H1 (cell line): ENCODE results near the gene NUP58. TPM values are rescaled to one million over a fixed set of nuclear protein-coding genes. Genes with fewer than 3 reads are reported as not detected.

Experiments used
- CTCF ChIA-PET: fragments of 300-600 bp; sonication (Branson Sonifier 250); formaldehyde crosslinking; loops from one replicate; lab custom pipeline; 2021; ENCODE audit not compliant: partially characterized antibody; lab: Charles Lee
- POLR2A ChIA-PET: fragments of 300-600 bp; sonication (Branson Sonifier 250); formaldehyde crosslinking; loops from one replicate; lab custom pipeline; 2021; ENCODE audit warnings: inconsistent platforms; ENCODE audit not compliant: partially characterized antibody; lab: Charles Lee
- DNase-seq, 2 experiments: peaks; one replicate each; pipeline versions ENCODE4 v3.0.0 to v3.0.0-alpha.2; 2010 to 2022; ENCODE audit warnings: low spot score in 2 of 2, low read depth in 1 of 2, mixed read lengths in 1 of 2
- FAIRE-seq: peaks from 2 replicates; lab custom pipeline; 2011; peaks lifted over from hg19 to GRCh38; lab: Jason Lieb, UNC
- H2AFZ ChIP-seq: 2 replicates; pipeline ENCODE4 v1.8.1; 2012; ENCODE audit warnings: low read length, inconsistent platforms
- H2AK5ac ChIP-seq: 2 replicates; pipeline ENCODE4 v1.6.1; 2013; ENCODE audit warnings: low read depth, low read length
- H2BK120ac ChIP-seq: replicated peaks from 2 replicates; pipeline ENCODE3; 2013; ENCODE audit warnings: low read depth, low read length, inconsistent platforms
- H2BK12ac ChIP-seq: 2 replicates; pipeline ENCODE4 v1.6.1; 2013; ENCODE audit warnings: low read depth, low read length
- H2BK15ac ChIP-seq: 2 replicates; pipeline ENCODE4 v1.6.1; 2013; ENCODE audit warnings: low read length
- H2BK20ac ChIP-seq: 2 replicates; pipeline ENCODE4 v1.6.1; 2013; ENCODE audit warnings: low read length
- H2BK5ac ChIP-seq: 2 replicates; pipeline ENCODE4 v1.6.1; 2013; ENCODE audit warnings: low read depth, low read length
- H3K14ac ChIP-seq: 2 replicates; pipeline ENCODE4 v1.6.1; 2013; ENCODE audit warnings: inconsistent platforms; ENCODE audit not compliant: insufficient read length
- H3K18ac ChIP-seq: 2 replicates; pipeline ENCODE4 v1.6.1; 2013; ENCODE audit warnings: low read length; ENCODE audit errors: extremely low read depth
- H3K23ac ChIP-seq: 2 replicates; pipeline ENCODE4 v1.6.1; 2013; ENCODE audit warnings: inconsistent platforms; ENCODE audit not compliant: insufficient read length
- H3K23me2 ChIP-seq: 2 replicates; pipeline ENCODE4 v1.6.1; 2013; ENCODE audit warnings: low read depth, low read length
- H3K27ac ChIP-seq: 2 replicates; pipeline ENCODE4 v1.6.1; 2011; ENCODE audit warnings: low read depth, low read length, inconsistent platforms
- H3K27me3 ChIP-seq, 4 experiments: replicated peaks in 1 of 4; 1 replicate in 1 of 4; 2 replicates in 3 of 4; pipeline versions ENCODE4 v1.6.1 to v1.8.1; 2011 to 2013; ENCODE audit warnings: low read length in 3 of 4, mild to moderate bottlenecking in 3 of 4, inconsistent platforms in 2 of 4, mixed read lengths in 2 of 4, moderate library complexity in 1 of 4; ENCODE audit not compliant: control insufficient read depth in 3 of 4, insufficient read depth in 3 of 4; ENCODE audit errors: extremely low read depth in 1 of 4
- H3K36me3 ChIP-seq, 4 experiments: 2 replicates each; pipeline versions ENCODE4 v1.6.1 to v1.8.1; 2011 to 2013; ENCODE audit warnings: mild to moderate bottlenecking in 4 of 4, low read length in 3 of 4, moderate library complexity in 2 of 4, control low read depth in 1 of 4, inconsistent platforms in 1 of 4; ENCODE audit not compliant: insufficient read depth in 4 of 4, control insufficient read depth in 2 of 4
- H3K4ac ChIP-seq: replicated peaks from 2 replicates; pipeline ENCODE3; 2013; ENCODE audit warnings: low read length, low read depth, mixed read lengths, inconsistent platforms; ENCODE audit not compliant: insufficient read length
- H3K4me1 ChIP-seq, 4 experiments: replicated peaks in 1 of 4; 1 replicate in 1 of 4; 2 replicates in 3 of 4; pipeline versions ENCODE4 v1.6.1 to v1.8.1; 2011 to 2013; ENCODE audit warnings: low read length in 3 of 4, inconsistent platforms in 2 of 4, mixed read lengths in 1 of 4; ENCODE audit not compliant: insufficient read depth in 4 of 4, control insufficient read depth in 3 of 4
- H3K4me2 ChIP-seq, 2 experiments: 2 replicates each; pipeline versions ENCODE4 v1.6.1 to v1.8.1; 2011 to 2013; ENCODE audit warnings: low read depth in 2 of 2, low read length in 2 of 2, control low read depth in 1 of 2, inconsistent platforms in 1 of 2, mild to moderate bottlenecking in 1 of 2; ENCODE audit not compliant: insufficient read depth in 1 of 2
- H3K4me3 ChIP-seq, 4 experiments: fragments of 200-600, 300-600 bp in 1 of 4; sonication (generic), shearing (Covaris generic), sonication (Bioruptor Twin) in 1 of 4; 2 replicates each; pipeline versions ENCODE4 v1.5.1 to v1.8.1; 2011 to 2016; ENCODE audit warnings: low read length in 4 of 4, low read depth in 3 of 4, control low read depth in 2 of 4, inconsistent platforms in 2 of 4, mild to moderate bottlenecking in 2 of 4, mixed read lengths in 1 of 4, moderate library complexity in 1 of 4; ENCODE audit not compliant: insufficient read depth in 2 of 4; ENCODE audit errors: extremely low read depth in 1 of 4
- H3K56ac ChIP-seq: replicated peaks from 2 replicates; pipeline ENCODE3; 2013; ENCODE audit warnings: low read depth, mild to moderate bottlenecking, mixed read lengths, low read length, inconsistent platforms; ENCODE audit not compliant: insufficient read length
- H3K79me1 ChIP-seq: 2 replicates; pipeline ENCODE4 v1.6.1; 2013; ENCODE audit warnings: low read depth, low read length, control low read depth
- H3K79me2 ChIP-seq, 2 experiments: 2 replicates each; pipeline versions ENCODE4 v1.6.1 to v1.8.1; 2012 to 2013; ENCODE audit warnings: low read length in 2 of 2, mild to moderate bottlenecking in 2 of 2, inconsistent platforms in 1 of 2; ENCODE audit not compliant: insufficient read depth in 2 of 2, control insufficient read depth in 1 of 2
- H3K9ac ChIP-seq, 4 experiments: replicated peaks in 1 of 4; 1 replicate in 1 of 4; 2 replicates in 3 of 4; pipeline versions ENCODE4 v1.6.1 to v1.8.1; 2011 to 2013; ENCODE audit warnings: low read depth in 3 of 4, low read length in 3 of 4, control low read depth in 2 of 4, mild to moderate bottlenecking in 2 of 4, moderate library complexity in 2 of 4, inconsistent platforms in 1 of 4; ENCODE audit errors: extremely low read depth in 1 of 4
- H3K9me3 ChIP-seq, 2 experiments: 2 replicates each; pipeline versions ENCODE4 v1.6.1 to v1.8.1; 2012 to 2013; ENCODE audit warnings: mild to moderate bottlenecking in 2 of 2, moderate library complexity in 2 of 2, control low read depth in 1 of 2, inconsistent platforms in 1 of 2, low read depth in 1 of 2, low read length in 1 of 2, mixed read lengths in 1 of 2; ENCODE audit not compliant: insufficient read depth in 2 of 2
- H4K20me1 ChIP-seq, 2 experiments: replicated peaks in 1 of 2; 2 replicates each; pipeline versions ENCODE3 to v1.8.1; 2011 to 2013; ENCODE audit warnings: inconsistent platforms in 2 of 2, low read length in 2 of 2, mild to moderate bottlenecking in 1 of 2; ENCODE audit not compliant: insufficient read depth in 2 of 2, control insufficient read depth in 1 of 2
- H4K5ac ChIP-seq: 2 replicates; pipeline ENCODE4 v1.6.1; 2013; ENCODE audit warnings: low read length, low read depth, mixed read lengths, inconsistent platforms; ENCODE audit not compliant: insufficient read length
- H4K8ac ChIP-seq: 2 replicates; pipeline ENCODE4 v1.8.0; 2013; ENCODE audit warnings: mild to moderate bottlenecking, moderate library complexity, low read length, inconsistent platforms; ENCODE audit not compliant: insufficient read depth; ENCODE audit errors: extremely low read depth
- H4K91ac ChIP-seq: replicated peaks from 2 replicates; pipeline ENCODE3; 2013; ENCODE audit warnings: low read length, mixed read lengths, inconsistent platforms; ENCODE audit not compliant: insufficient read length
- ASH2L ChIP-seq: fragments of 200-600, 300-600 bp; sonication (generic); IDR thresholded peaks from one replicate; pipeline ENCODE4 v1.7.1; 2017; ENCODE audit warnings: low read length
- BCL11A ChIP-seq, 2 experiments: IDR thresholded peaks; one replicate each; pipeline ENCODE4 v1.6.1; 2011; ENCODE audit warnings: low read depth in 2 of 2, low read length in 2 of 2, mild to moderate bottlenecking in 2 of 2
- CHD2 ChIP-seq: IDR thresholded peaks from 2 replicates; pipeline ENCODE4 v1.6.1; 2012; ENCODE audit warnings: low read length, improper control_type of control experiment
- MAFK ChIP-seq: IDR thresholded peaks from 2 replicates; pipeline ENCODE4 v1.6.1; 2012; ENCODE audit warnings: low read depth, mild to moderate bottlenecking, improper control_type of control experiment, low read length
- NRF1 ChIP-seq: IDR thresholded peaks from 2 replicates; pipeline ENCODE4 v1.6.1; 2011; ENCODE audit warnings: mild to moderate bottlenecking, low read depth, low read length, improper control_type of control experiment
- RNF2 ChIP-seq: fragments of 200-900, 300-1000 bp; sonication (generic); IDR thresholded peaks from 2 replicates; pipeline ENCODE4 v1.7.1; 2016; ENCODE audit warnings: borderline replicate concordance, low read depth, mild to moderate bottlenecking, antibody characterized with exemption, low read length; ENCODE audit not compliant: poor library complexity, severe bottlenecking; ENCODE audit errors: missing control alignments
- SAP30 ChIP-seq: fragments of 300-600 bp; sonication (generic); IDR thresholded peaks from 2 replicates; pipeline ENCODE4 v1.7.1; 2012; ENCODE audit warnings: low read length, moderate library complexity, mild to moderate bottlenecking, inconsistent platforms; ENCODE audit not compliant: insufficient read depth, insufficient replicate concordance
- SIN3A ChIP-seq, 2 experiments: IDR thresholded peaks in 1 of 2; conservative IDR thresholded peaks in 1 of 2; 2 replicates each; pipeline ENCODE4 v1.6.1; 2011 to 2012; ENCODE audit warnings: low read length in 2 of 2, improper control_type of control experiment in 1 of 2, low read depth in 1 of 2, mild to moderate bottlenecking in 1 of 2
- SIRT6 ChIP-seq: IDR thresholded peaks from one replicate; pipeline ENCODE4 v1.7.1; 2012; ENCODE audit warnings: low read length, inconsistent platforms
- TAF7 ChIP-seq: optimal IDR thresholded peaks from 2 replicates; pipeline ENCODE3; 2011; ENCODE audit warnings: low read depth, mild to moderate bottlenecking, inconsistent platforms, low read length, moderate library complexity, borderline replicate concordance
- TBP ChIP-seq: IDR thresholded peaks from 2 replicates; pipeline ENCODE4 v1.6.1; 2011; ENCODE audit warnings: low read depth, low read length, improper control_type of control experiment
- WGBS, 2 experiments: shearing (Covaris generic) in 1 of 2; methylation state at CpG; one replicate each; pipeline versions ENCODE4 v1.1.6 to v1.1.7; 2013 to 2015; ENCODE audit warnings: low lambda C conversion rate in 2 of 2, mixed read lengths in 2 of 2, inconsistent platforms in 1 of 2, low coverage in 1 of 2, missing lambda C conversion rate in 1 of 2; ENCODE audit not compliant: insufficient replicate concordance in 2 of 2, insufficient coverage in 1 of 2, insufficient read length in 1 of 2; ENCODE audit errors: extremely low coverage in 1 of 2, missing lambda C conversion rate in 1 of 2; 5-methylcytosine and 5-hydroxymethylcytosine counted together
- polyA plus RNA-seq, 7 experiments: library from polyadenylated mRNA; depleted of rRNA in 3 of 7; stranded (reverse) in 5 of 7; unstranded in 2 of 7; fragments of >200 nt in 5 of 7; fragments of 200-250 nt in 2 of 7; gene quantifications; 1 replicate in 5 of 7; 2 replicates in 1 of 7; 4 replicates in 1 of 7; pipeline versions ENCODE4 v1.2.1 to v1.2.3, GENCODE V29; 2011 to 2013; ENCODE audit warnings: missing spikeins in 2 of 7, mixed read lengths in 2 of 7
- total RNA-seq: library from RNA; stranded (reverse); fragmentation: NEBNext Ultra II Directional; extraction: Animal tissue kit (Norgen Biotek cat#: 25700); gene quantifications from 2 replicates; pipeline ENCODE4 v1.2.1, GENCODE V29; 2021
- TF ChIP-seq, protein P1 (sequence below): IDR thresholded peaks from 2 replicates; pipeline ENCODE4 v1.6.1; 2012; ENCODE audit warnings: inconsistent platforms
- TF ChIP-seq, protein P2 (sequence below): IDR thresholded peaks from 2 replicates; pipeline ENCODE4 v1.6.1; 2011; ENCODE audit warnings: low read depth, mild to moderate bottlenecking, low read length; ENCODE audit not compliant: insufficient read depth

The NUP58 gene
- total and polyA plus RNA-seq, 2 of the 8 experiments (the other 6 are each of a cell fraction or from before 2014, with no cell fraction given), result 35.0 to 53.8 TPM

- FAIRE-seq (no peak), DNase-seq (no peak)
- no peaks in the 10 kb centered on the region for H3K23me2 ChIP-seq
- H3K23ac ChIP-seq, result no peak overlapping the region
- H2BK15ac ChIP-seq, result no peak overlapping the region
- H3K36me3 ChIP-seq, result no peaks in the 10 kb centered on the region
- H3K27ac ChIP-seq, result no peak overlapping the region
- H3K4me3 ChIP-seq, result no peak overlapping the region
- ChIA-PET CTCF (interaction anchor here (2.6 kb wide), 1 partner anchor 10 kb away, joined by 13 read pairs; the partner anchor contains the start of gene MTMR6), POLR2A (no interaction called here)
- TF ChIP-seq ASH2L, result no peak
- TF ChIP-seq CHD2, result no peak
- no peak for TF ChIP-seq SAP30
- TF ChIP-seq NRF1, result no peak
- TF ChIP-seq, protein P1, sequence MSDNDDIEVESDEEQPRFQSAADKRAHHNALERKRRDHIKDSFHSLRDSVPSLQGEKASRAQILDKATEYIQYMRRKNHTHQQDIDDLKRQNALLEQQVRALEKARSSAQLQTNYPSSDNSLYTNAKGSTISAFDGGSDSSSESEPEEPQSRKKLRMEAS, result no peak
- no peak for TF ChIP-seq SIRT6
- no peak for TF ChIP-seq TAF7
- TF ChIP-seq, protein P2, sequence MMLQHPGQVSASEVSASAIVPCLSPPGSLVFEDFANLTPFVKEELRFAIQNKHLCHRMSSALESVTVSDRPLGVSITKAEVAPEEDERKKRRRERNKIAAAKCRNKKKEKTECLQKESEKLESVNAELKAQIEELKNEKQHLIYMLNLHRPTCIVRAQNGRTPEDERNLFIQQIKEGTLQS, result no peak
- TF ChIP-seq TBP, result no peak
- no peak for TF ChIP-seq MAFK
- TF ChIP-seq SIN3A (conservative IDR thresholded peaks at IDR 0.05 in 1 of 2, IDR thresholded peaks at IDR 0.05 in 1 of 2; ENCODE audit: low read depth in 1 of 2, low read length in 2 of 2), result no peak
- TF ChIP-seq BCL11A (IDR thresholded peaks at IDR 0.05; ENCODE audit: low read depth in 2 of 2, low read length in 2 of 2), result no peak
- no peak for TF ChIP-seq RNF2
- no peaks in the 10 kb centered on the region for H3K9me3 ChIP-seq
- H2BK20ac ChIP-seq, result no peak overlapping the region
- H4K91ac ChIP-seq, result no peak overlapping the region
- H3K79me1 ChIP-seq, result no peaks in the 10 kb centered on the region
- H2AK5ac ChIP-seq, result no peak overlapping the region
- H2BK12ac ChIP-seq, result no peak overlapping the region
- no peak overlapping the region for H3K56ac ChIP-seq
- H2BK120ac ChIP-seq, result no peak overlapping the region
- H3K14ac ChIP-seq, result no peak overlapping the region
- H4K20me1 ChIP-seq, result no peaks in the 10 kb centered on the region
- H3K4ac ChIP-seq, result no peak overlapping the region
- H3K9ac ChIP-seq, result no peak overlapping the region
- H3K18ac ChIP-seq, result no peak overlapping the region
- no peaks in the 10 kb centered on the region for H3K79me2 ChIP-seq
- no peaks in the 10 kb centered on the region for H3K27me3 ChIP-seq
- WGBS, 2 experiments, result 90% methylated on average over 2 of the region's 2 CpGs; no CpG with 5 or more reads in 1 of the 2 experiments
- no peak overlapping the region for H2AFZ ChIP-seq
- H4K8ac ChIP-seq, result no peak overlapping the region
- H4K5ac ChIP-seq, result no peak overlapping the region
- no peak overlapping the region for H2BK5ac ChIP-seq
- H3K4me1 ChIP-seq, result no peaks in the 10 kb centered on the region
- no peak overlapping the region for H3K4me2 ChIP-seq
These were observed 24.7 kb upstream of the NUP58 start for GRCh38 chr13:25276748-25277147.
